Mesendoderm (in vitro differentiated cells): ENCODE results near the gene WNK2.
"Not testable (repeated sequence)": the region's sequence is repeated elsewhere in the genome, so short reads cannot be mapped to it uniquely, and the experiment has no call there.

Source experiments
- DNase-seq: peaks from one replicate; pipeline ENCODE4 v3.0.0; 2013
- H2AK5ac ChIP-seq: 2 replicates; pipeline ENCODE4 v1.6.1; 2013; ENCODE audit warnings: low read length, inconsistent platforms
- H2BK120ac ChIP-seq: 2 replicates; pipeline ENCODE4 v1.6.1; 2013; ENCODE audit warnings: low read depth, mild to moderate bottlenecking, low read length, moderate library complexity, mixed read lengths
- H2BK15ac ChIP-seq: replicated peaks from 2 replicates; pipeline ENCODE4 v1.6.1; 2013; ENCODE audit warnings: low read depth, mild to moderate bottlenecking, moderate library complexity
- H2BK5ac ChIP-seq: 2 replicates; pipeline ENCODE4 v1.6.1; 2013; ENCODE audit warnings: low read length, inconsistent platforms
- H3K18ac ChIP-seq: 2 replicates; pipeline ENCODE4 v1.6.1; 2013; ENCODE audit warnings: mild to moderate bottlenecking, low read length, mixed read lengths
- H3K23ac ChIP-seq: one replicate; pipeline ENCODE4 v1.6.1; 2013; ENCODE audit warnings: low read length
- H3K27ac ChIP-seq: 2 replicates; pipeline ENCODE4 v1.5.1; 2013; ENCODE audit warnings: low read depth, mild to moderate bottlenecking, inconsistent platforms, low read length, moderate library complexity
- H3K27me3 ChIP-seq: 2 replicates; pipeline ENCODE4 v1.6.1; 2013; ENCODE audit warnings: low read length, control low read depth, mild to moderate bottlenecking, inconsistent platforms; ENCODE audit not compliant: insufficient read depth, poor library complexity
- H3K36me3 ChIP-seq: 2 replicates; pipeline ENCODE4 v1.6.1; 2013; ENCODE audit warnings: low read length, inconsistent platforms; ENCODE audit not compliant: control insufficient read depth, insufficient read depth
- H3K4ac ChIP-seq: one replicate; pipeline ENCODE4 v1.6.1; 2013; ENCODE audit warnings: low read depth, mild to moderate bottlenecking, low read length, moderate library complexity
- H3K4me1 ChIP-seq: 2 replicates; pipeline ENCODE4 v1.6.1; 2013; ENCODE audit warnings: low read depth, low read length, inconsistent platforms; ENCODE audit not compliant: control insufficient read depth
- H3K4me2 ChIP-seq: 2 replicates; pipeline ENCODE4 v1.6.1; 2013; ENCODE audit warnings: low read length
- H3K4me3 ChIP-seq: 2 replicates; pipeline ENCODE4 v1.5.1; 2013; ENCODE audit warnings: mild to moderate bottlenecking, low read length
- H3K56ac ChIP-seq: one replicate; pipeline ENCODE4 v1.6.1; 2013; ENCODE audit warnings: low read length
- H3K79me1 ChIP-seq: 2 replicates; pipeline ENCODE4 v1.6.1; 2013; ENCODE audit warnings: low read length, inconsistent platforms
- H3K79me2 ChIP-seq: 2 replicates; pipeline ENCODE4 v1.6.1; 2013; ENCODE audit warnings: mild to moderate bottlenecking, low read length; ENCODE audit not compliant: control insufficient read depth, insufficient read depth
- H3K9ac ChIP-seq: 2 replicates; pipeline ENCODE4 v1.6.1; 2013; ENCODE audit warnings: low read length, inconsistent platforms
- H4K5ac ChIP-seq: one replicate; pipeline ENCODE4 v1.6.1; 2013; ENCODE audit warnings: low read length
- H4K8ac ChIP-seq: one replicate; pipeline ENCODE4 v1.6.1; 2013; ENCODE audit warnings: low read depth, mild to moderate bottlenecking, control low read depth, low read length, moderate library complexity
- WGBS: extraction: QIAGEN DNeasy Blood & Tissue Kit; methylation state at CpG from one replicate; pipeline ENCODE4 v1.1.7; 2013; ENCODE audit warnings: low lambda C conversion rate, missing lambda C conversion rate; ENCODE audit not compliant: insufficient coverage; ENCODE audit errors: extremely low coverage; 5-methylcytosine and 5-hydroxymethylcytosine counted together

Gene WNK2

GRCh38 chr9:93321220-93321610 is 137.3 kb downstream of the WNK2 start:
- no peak overlapping the region for H3K4me3 ChIP-seq
- no peak overlapping the region for H3K9ac ChIP-seq
- H3K18ac ChIP-seq = no peak overlapping the region
- no CpG with 5 or more reads among the region's 10 CpGs for WGBS
- H2BK5ac ChIP-seq = no peak overlapping the region
- no peak overlapping the region for H4K8ac ChIP-seq
- H2BK15ac ChIP-seq = no peak overlapping the region
- no peaks in the 10 kb centered on the region for H3K27me3 ChIP-seq
- no peak overlapping the region for H3K4me2 ChIP-seq
- no peaks in the 10 kb centered on the region for H3K79me1 ChIP-seq
- no peaks in the 10 kb centered on the region for H3K36me3 ChIP-seq
- no peak for DNase-seq
- no peak overlapping the region for H3K23ac ChIP-seq
- H2BK120ac ChIP-seq = no peak overlapping the region
- H3K27ac ChIP-seq = no peak overlapping the region
- H2AK5ac ChIP-seq = no peak overlapping the region
- H3K4me1 ChIP-seq = no peaks in the 10 kb centered on the region
- H3K4ac ChIP-seq = no peak overlapping the region
- H3K79me2 ChIP-seq = no peaks in the 10 kb centered on the region
- H4K5ac ChIP-seq = no peak overlapping the region
- H3K56ac ChIP-seq = no peak overlapping the region

GRCh38 chr9:93323446-93323954 is 139.6 kb downstream of the WNK2 start:
- H3K79me1 ChIP-seq, H4K5ac ChIP-seq, H2AK5ac ChIP-seq, H3K36me3 ChIP-seq, H3K9ac ChIP-seq, H3K18ac ChIP-seq, H3K4me2 ChIP-seq, H3K56ac ChIP-seq, H3K27me3 ChIP-seq, H4K8ac ChIP-seq, H3K27ac ChIP-seq, H2BK120ac ChIP-seq, H3K79me2 ChIP-seq, H3K23ac ChIP-seq, H2BK15ac ChIP-seq, H3K4ac ChIP-seq, DNase-seq, H3K4me3 ChIP-seq, H2BK5ac ChIP-seq, H3K4me1 ChIP-seq: not testable (repeated sequence)
- WGBS = no CpG with 5 or more reads among the region's 6 CpGs

- Histone ChIP-seq H3K18ac (no peak overlapping the region), H3K27me3 (no peaks in the 10 kb centered on the region), H3K79me2 (no peaks in the 10 kb centered on the region), H4K8ac (no peak overlapping the region), H2BK5ac (no peak overlapping the region), H3K27ac (no peak overlapping the region), H3K4me3 (no peak overlapping the region), H3K79me1 (no peaks in the 10 kb centered on the region), H3K36me3 (no peaks in the 10 kb centered on the region), H2BK15ac (no peak overlapping the region), H4K5ac (no peak overlapping the region), H3K9ac (no peak overlapping the region), H3K4me1 (no peaks in the 10 kb centered on the region), H3K4me2 (no peak overlapping the region), H3K23ac (no peak overlapping the region), H3K56ac (no peak overlapping the region), H2AK5ac (no peak overlapping the region), H2BK120ac (no peak overlapping the region), H3K4ac (no peak overlapping the region)
- WGBS = no CpG with 5 or more reads among the region's 18 CpGs
- DNase-seq = no peak
These were observed 140.4 kb downstream of the WNK2 start for GRCh38 chr9:93324191-93324834.

GRCh38 chr9:93325307-93326035 is 141.5 kb downstream of the WNK2 start:
- Histone ChIP-seq H3K27me3 (no peaks in the 10 kb centered on the region), H3K9ac (no peak overlapping the region), H3K18ac (no peak overlapping the region), H3K36me3 (no peaks in the 10 kb centered on the region), H3K4me3 (no peak overlapping the region), H4K5ac (no peak overlapping the region), H3K4ac (no peak overlapping the region), H3K56ac (no peak overlapping the region), H3K79me2 (no peaks in the 10 kb centered on the region), H3K79me1 (no peaks in the 10 kb centered on the region), H2AK5ac (no peak overlapping the region), H3K27ac (no peak overlapping the region), H4K8ac (no peak overlapping the region), H3K23ac (no peak overlapping the region), H3K4me1 (no peaks in the 10 kb centered on the region), H2BK5ac (no peak overlapping the region), H2BK120ac (no peak overlapping the region), H2BK15ac (no peak overlapping the region), H3K4me2 (no peak overlapping the region)
- no peak for DNase-seq
- no CpG with 5 or more reads among the region's 22 CpGs for WGBS

GRCh38 chr9:93326056-93326455 is 142.1 kb downstream of the WNK2 start:
- Histone ChIP-seq H3K56ac (no peak overlapping the region), H2BK5ac (no peak overlapping the region), H3K18ac (no peak overlapping the region), H2BK120ac (no peak overlapping the region), H2BK15ac (no peak overlapping the region), H3K79me1 (no peaks in the 10 kb centered on the region), H3K79me2 (no peaks in the 10 kb centered on the region), H4K8ac (no peak overlapping the region), H3K27me3 (no peaks in the 10 kb centered on the region), H2AK5ac (no peak overlapping the region), H3K23ac (no peak overlapping the region), H3K4me2 (no peak overlapping the region), H3K36me3 (no peaks in the 10 kb centered on the region), H3K4me1 (no peaks in the 10 kb centered on the region), H4K5ac (no peak overlapping the region), H3K4me3 (no peak overlapping the region), H3K27ac (no peak overlapping the region), H3K4ac (no peak overlapping the region), H3K9ac (no peak overlapping the region)
- no CpG with 5 or more reads among the region's 9 CpGs for WGBS
- no peak for DNase-seq
